ENCODE measurements around the gene PGM2.

The PGM2 gene

GRCh38 chr4:37902738-37903693 lies 76.5 kb downstream of the PGM2 start:
- DNase-seq (ENCODE audit: low read depth in 3 of 3) = no peak

DNA sequence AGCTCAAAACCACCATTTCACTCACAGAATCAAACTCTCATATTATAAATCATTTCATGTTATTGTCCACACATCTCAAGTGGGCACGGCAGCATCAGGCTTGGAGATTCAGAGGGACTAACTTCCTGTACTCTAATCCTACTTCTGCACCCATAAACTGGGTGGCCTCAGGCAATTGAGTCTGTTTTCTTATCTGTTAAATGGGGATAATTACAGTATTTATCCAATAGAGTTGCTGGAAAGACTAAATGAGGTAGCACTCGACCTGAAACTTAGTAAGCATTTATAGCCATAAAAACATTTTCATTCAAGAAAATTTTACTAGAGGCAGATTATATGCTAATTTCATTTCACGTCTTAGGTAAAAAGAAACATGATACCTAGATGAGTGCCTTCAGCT lies 77.4 kb downstream of the PGM2 start:
- no peak for DNase-seq (ENCODE audit: low read depth in 3 of 3)

DNA sequence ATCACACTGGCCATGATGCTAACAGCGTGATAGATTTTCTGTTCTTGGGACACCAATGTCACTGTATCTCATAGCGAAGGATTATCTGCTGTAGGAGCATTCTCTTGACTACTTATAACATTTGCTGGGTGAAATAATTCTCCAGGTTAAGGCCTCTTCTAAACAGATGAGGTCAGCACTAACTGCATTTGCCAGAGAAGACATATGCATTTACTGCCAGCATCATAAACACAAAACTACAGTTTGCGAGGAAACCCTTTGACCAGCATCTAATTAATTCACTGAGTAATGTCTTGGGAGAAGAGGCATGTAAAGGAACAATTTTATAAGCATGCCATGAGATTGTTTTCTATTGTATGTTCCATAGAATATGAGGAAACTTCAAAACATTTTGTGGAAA lies 78.3 kb downstream of the PGM2 start:
- DNase-seq (ENCODE audit: low read depth in 3 of 3) = no peak

DNA sequence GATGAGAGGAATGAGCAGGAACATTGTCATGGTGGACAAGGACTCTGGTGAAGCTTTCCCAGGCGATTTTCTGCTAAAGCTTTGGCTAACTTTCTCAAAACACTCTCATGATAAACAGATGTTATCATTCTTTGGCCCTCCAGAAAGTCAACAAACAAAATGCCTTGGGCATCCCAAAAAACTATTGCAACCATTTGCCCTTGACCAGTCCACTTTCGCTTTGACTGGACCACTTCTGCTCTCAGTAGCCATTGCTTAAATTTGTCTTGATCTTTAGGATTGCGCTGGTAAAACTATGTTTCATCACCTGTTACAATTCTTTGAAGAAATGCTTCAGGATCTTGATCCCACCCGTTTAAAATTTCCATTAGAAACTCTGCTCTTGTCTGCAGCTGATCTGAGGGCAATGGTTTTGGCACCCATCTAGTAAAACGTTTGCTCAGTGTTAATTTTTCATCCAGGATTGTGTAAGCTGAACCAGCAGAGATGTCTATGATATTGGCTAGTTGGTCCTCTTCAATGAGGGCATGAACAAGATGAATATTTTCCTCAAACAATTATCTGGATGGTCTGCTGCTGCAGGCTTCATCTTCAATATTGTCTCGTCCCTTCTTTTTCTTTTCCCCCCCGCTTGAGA lies 79.2 kb downstream of the PGM2 start:
- DNase-seq (ENCODE audit: low read depth in 3 of 3) = no peak

DNA sequence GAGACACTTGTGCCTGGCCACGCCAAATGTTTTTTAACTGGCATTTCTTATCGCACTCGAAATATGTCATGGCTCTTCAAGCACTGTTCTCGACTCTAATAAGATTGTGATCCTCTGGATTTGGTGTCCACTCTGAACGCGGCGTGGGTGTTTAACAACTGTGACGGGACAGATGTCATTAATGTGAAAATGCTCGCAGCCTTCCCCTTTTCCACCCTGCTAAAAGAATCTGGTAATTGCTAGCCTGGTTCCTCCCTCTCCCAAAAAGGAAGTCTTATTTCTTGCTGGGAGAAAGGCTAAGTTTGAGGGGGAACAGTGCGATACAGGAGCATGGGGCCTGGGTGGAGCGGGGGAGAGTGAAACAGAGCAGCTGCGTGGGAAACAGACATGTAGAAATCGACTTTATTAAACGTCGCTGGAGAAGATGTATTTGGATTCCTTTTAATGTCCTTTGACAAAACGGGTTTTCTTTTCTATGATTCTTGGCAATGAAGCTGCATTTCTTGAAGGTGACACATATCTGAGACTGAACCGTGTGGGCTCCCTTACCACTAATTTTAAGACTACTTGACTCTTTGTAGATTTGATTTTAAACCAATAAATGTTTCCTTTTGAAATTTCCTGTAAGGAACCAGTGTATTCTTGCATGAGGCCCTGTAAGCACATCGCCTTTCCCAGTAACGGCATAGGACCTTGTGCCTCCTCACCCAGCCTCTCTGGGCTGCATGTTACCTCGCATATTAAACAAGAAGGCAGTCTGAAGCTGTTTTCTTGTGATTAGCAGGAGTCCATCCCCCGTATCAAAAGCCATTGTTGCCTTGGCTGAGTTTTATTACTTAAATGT lies 82.2 kb downstream of the PGM2 start:
- no peak for DNase-seq (ENCODE audit: low read depth in 3 of 3)

GRCh38 chr4:37909332-37910090 lies 83.0 kb downstream of the PGM2 start:
- no peak for DNase-seq (ENCODE audit: low read depth in 3 of 3)

DNA sequence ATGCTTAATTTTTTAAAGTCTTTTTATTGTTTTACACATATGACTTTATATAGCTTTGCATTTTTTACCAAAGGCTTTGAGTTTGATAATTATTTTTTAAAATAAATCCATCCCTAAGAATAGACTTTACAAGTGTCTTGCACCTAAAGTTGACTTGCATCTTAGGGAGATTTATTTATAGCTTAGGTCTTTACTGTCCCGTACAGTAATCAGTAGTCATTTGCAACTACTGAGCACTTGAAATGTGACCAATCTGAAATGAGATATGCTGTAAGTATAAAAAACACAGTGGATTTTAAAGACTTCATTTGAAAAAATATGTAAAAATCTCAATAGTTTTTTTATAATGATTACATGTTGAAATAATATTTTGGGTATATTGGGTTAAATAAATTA lies 83.6 kb downstream of the PGM2 start:
- no peak for DNase-seq (ENCODE audit: low read depth in 3 of 3)
